MM.1S (cell line): ENCODE results near the gene WNT3.

Experiments used
- EZH2 ChIP-seq: fragments of 300-600 bp; sonication (generic); optimal IDR thresholded peaks from 2 replicates; pipeline ENCODE3; 2017; ENCODE audit warnings: low read depth, mild to moderate bottlenecking, antibody characterized with exemption, low read length, mixed read lengths
- EZH2phosphoT487 ChIP-seq: fragments of 300-600 bp; sonication (generic); IDR thresholded peaks from 2 replicates; pipeline ENCODE4 v1.6.1; 2018; ENCODE audit warnings: antibody characterized with exemption, low read length
- TF ChIP-seq, protein P1 (sequence below): fragments of 300-600 bp; sonication (generic); IDR thresholded peaks from 2 replicates; pipeline ENCODE4 v1.5.1; 2016; ENCODE audit warnings: antibody characterized with exemption, low read length, mixed read lengths

DNA sequence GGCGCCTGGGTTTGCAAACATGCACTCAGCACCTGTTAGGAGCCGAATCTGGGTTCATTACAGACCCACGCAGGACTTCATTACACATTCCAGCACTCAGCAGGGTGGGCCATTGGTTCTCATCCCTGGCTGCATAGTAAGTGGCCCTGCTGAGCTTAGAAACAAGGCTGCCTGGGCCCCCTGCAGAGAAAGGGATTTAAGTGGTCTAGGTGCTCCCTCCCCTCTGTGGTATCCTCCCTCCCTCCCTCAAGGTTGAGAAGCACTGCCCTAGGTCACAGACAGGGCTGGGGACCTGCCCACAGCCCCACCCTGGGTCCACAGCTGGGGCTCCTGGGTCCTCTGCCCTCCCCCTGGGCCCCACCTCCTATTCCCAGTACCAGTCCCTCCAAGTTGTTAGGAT, 28.3 kb downstream of the WNT3 start:
- TF ChIP-seq, protein P1, sequence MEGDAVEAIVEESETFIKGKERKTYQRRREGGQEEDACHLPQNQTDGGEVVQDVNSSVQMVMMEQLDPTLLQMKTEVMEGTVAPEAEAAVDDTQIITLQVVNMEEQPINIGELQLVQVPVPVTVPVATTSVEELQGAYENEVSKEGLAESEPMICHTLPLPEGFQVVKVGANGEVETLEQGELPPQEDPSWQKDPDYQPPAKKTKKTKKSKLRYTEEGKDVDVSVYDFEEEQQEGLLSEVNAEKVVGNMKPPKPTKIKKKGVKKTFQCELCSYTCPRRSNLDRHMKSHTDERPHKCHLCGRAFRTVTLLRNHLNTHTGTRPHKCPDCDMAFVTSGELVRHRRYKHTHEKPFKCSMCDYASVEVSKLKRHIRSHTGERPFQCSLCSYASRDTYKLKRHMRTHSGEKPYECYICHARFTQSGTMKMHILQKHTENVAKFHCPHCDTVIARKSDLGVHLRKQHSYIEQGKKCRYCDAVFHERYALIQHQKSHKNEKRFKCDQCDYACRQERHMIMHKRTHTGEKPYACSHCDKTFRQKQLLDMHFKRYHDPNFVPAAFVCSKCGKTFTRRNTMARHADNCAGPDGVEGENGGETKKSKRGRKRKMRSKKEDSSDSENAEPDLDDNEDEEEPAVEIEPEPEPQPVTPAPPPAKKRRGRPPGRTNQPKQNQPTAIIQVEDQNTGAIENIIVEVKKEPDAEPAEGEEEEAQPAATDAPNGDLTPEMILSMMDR, result no peak
- no peak for TF ChIP-seq EZH2
- no peak for TF ChIP-seq EZH2phosphoT487
